HG02763 (cell line): ENCODE results near the gene CRYGS.

Experiments
- ATAC-seq: cut with Tn5 transposase; IDR thresholded peaks from one replicate; pipeline ENCODE4 v1.9.1; 2021; ENCODE audit warnings: mild to moderate bottlenecking, moderate library complexity; ENCODE audit not compliant: unreplicated experiment

CRYGS gene

DNA sequence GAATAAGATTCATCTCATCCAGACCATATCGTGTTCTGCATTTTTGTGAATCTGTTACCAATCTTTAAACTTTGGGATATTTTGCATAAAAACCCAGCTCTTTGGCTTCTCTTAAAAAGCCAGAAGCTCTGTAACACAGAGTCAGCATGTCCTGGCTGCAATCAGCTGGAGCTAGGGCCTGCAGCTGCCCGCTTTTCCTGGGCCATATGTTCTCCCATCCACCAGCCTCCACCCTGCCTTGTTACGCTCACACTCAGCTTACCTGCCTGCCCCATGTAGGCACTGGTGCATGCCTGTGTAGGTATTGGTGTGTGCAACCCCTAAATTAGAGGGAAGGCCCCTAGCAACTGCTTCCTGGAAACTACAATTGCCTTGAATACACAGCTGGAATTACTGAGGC, 48.2 kb downstream of the CRYGS start:
- no peak for ATAC-seq

DNA sequence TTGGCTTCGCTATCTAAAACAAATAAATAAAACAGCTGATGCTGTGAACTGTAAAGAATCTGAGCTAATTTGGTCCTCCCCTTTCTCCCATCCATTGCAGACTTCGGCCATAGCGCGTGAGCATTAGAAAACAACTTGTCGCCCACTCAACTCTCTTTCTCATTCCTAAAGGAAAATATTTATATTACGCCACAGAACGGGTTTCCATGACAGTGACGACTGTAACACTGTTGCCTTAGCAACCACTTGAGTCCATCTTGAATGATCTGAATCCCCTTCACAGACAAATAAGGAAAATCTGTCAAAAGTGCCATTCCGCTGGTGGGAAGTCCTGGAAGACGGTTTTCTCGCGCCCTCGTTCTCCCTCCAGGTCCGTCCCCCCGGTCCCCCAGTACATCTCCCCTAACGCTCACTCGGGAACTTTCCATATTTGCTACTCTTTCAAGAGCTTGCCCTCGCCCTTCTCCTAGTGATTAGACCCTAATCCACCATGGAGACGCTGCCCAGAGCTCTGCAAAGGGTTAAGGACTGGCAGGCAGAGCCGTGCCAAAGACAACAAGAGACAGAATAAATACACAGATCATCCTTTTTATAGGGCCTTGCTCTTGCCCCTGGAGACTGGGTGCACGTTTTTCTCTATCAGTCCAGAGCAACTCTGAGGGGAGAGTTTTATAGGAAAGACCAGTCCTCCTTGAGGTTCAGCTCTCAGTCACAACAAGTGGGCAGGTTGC, 50.5 kb downstream of the CRYGS start:
- no peak for ATAC-seq

DNA sequence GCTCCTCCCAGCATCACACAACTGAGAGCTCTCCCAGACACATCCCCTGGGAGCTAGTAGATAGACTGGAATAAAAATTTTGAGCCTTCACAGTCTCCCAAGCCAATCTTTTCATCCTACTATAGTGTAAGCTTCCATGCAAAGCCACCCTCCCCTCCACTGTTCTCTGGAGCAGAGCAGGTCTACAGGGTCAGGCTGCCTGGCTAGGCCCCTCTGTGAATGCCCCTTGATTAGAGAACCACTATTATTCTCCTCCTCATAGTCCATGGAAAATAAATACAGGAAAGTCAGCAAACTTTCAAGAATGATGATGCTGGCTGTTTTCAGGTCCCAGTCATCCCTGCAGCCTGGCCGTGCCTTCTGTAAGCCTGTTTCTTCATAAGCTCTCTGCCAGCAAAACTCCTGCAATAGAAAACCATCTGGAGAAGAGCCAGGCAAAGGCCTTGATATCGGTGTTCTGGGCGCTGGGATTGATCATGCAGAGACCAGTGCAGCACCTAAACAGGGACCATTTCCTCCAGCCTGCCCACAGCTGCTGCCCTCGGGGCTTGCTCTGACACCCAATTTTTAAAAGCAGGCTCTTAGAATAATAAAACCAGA, 51.7 kb downstream of the CRYGS start:
- no peak for ATAC-seq

DNA sequence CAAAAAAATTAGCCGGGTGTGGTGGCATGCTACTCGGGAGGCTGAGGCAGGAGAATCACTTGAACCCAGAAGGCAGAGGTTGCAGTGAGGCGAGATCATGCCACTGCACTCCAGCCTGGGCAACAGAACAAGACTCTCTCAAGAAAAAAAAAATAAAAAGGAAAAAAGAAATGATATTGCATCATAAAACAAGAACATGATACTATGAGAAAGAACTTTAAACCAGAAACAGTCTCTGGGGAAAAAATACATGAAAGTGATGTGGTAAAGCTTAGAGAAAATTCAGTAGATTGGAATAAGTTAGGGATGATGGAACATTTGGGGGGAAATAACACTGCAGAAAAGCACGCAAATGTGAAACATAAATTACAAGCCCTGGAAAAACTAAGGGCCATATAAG, 54.7 kb downstream of the CRYGS start:
- no peak for ATAC-seq
